ENCODE measurements around the gene SPATA17.
"Not testable (repeated sequence)": the region's sequence is repeated elsewhere in the genome, so short reads cannot be mapped to it uniquely, and the experiment has no call there.

SPATA17 gene

DNA sequence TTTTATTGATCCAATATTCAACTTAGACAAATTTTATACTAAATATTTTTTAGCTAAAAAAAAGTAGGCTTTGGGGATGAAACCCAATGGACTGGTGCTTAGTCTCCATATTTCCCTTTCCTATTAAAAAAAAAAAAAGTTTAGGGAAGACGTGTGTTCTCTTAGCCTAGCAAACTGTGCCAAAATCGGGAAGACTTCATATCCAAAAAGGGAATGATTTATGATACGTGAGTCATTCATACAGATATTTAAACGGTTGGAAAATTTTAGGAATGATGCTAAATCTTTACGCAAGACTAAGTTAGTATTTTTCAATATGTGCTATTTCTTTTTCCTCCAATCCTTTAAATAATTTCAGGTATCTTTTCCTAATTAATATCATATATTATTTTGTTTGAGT, 50.7 kb downstream of the SPATA17 start:
- DNase-seq: no peak

DNA sequence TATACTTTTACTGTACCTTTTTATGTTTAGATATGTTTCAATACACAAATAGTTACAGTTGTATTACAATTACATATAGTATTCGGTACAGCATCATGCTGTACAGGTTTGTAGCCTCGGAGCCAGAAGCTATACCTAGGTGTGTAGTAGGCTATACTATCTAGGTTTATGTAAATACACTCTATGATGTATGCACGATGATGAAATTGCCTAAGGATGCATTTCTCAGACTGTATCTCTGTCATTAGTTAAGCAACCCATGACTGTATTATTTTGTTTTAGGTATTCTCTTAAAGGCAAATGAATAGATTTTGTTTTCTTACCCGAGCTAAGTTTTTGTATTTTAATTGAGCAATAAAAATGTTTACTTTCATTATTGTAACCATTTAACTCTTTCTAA, 56.4 kb downstream of the SPATA17 start:
- DNase-seq: no peak

DNA sequence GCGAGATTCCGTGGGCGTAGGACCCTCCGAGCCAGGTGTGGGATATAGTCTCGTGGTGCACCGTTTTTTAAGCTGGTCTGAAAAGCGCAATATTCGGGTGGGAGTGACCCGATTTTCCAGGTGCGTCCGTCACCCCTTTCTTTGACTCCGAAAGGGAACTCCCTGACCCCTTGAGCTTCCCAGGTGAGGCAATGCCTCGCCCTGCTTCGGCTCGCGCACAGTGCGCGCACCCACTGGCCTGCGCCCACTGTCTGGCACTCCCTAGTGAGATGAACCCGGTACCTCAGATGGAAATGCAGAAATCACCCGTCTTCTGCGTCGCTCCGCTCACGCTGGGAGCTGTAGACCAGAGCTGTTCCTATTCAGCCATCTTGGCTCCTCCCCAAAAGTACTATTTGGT, 65.0 kb downstream of the SPATA17 start:
- DNase-seq: not testable (repeated sequence)

DNA sequence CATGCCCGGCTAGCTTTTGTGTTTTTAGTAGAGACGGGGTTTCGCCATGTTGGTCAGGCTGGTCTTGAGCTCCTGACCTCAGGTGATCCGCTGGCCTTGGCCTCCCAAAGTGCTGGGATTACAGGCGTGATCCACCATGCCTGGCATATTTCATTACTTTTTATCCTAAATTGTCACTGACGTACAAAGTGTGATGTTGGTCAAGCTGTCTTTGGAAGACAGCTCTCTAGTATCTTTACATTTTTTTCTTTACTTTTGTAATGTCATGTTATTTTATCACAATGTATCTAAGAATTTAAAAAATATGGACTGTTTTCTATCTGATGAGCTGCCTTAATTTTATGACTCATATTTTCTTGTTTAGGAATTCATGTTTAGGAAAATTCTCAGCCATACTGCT, 72.2 kb downstream of the SPATA17 start:
- no peak for DNase-seq

DNA sequence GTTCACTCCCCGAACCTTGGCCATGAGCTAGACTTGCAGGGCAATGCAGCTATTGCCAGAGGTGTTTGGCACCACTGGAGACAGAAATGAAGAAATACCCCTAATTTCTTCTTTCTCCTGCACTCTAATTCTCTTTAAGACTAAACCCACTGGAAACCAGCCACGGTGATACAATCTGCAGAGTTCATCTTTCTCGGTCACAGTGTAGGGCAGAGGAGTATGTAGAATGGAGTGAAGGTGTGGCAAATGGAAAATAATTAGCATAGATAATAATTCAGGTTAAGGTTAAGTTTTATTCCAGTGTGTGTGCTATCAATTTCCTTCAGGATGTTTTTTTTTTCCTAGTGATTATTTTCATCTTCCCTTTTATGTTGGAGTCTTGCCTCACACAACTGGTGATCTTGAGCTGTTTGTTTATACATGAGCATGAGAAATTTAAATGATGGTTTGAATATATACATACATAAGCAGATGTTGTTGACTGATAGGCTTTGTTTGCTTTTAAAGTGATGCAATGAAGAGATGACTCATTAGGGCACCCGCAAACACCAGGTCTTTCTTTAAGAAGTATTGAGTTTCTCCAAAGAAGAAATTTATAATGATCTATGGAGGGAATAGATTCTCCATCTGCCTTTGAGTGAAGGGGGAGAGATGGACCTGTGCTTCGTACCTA, 81.9 kb downstream of the SPATA17 start:
- no peak for DNase-seq

DNA sequence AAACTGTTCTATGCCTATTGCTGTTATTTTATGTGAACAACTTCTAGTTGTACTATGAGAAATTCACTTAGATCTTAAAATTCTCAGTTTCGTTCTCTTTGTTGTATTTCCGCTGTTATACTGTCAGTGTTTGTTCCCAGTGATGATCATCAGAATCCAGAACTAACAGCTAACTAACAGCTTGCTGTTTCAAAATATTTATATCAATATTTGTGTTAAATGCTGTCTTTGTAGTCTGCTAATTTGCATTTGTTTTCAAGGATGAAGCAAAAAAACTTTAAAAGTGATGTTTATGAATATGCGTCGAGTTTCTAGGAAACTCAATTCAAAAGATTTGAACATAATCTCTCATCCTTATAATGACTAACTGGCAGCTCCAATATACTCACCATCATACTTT, 84.5 kb downstream of the SPATA17 start:
- DNase-seq: no peak

DNA sequence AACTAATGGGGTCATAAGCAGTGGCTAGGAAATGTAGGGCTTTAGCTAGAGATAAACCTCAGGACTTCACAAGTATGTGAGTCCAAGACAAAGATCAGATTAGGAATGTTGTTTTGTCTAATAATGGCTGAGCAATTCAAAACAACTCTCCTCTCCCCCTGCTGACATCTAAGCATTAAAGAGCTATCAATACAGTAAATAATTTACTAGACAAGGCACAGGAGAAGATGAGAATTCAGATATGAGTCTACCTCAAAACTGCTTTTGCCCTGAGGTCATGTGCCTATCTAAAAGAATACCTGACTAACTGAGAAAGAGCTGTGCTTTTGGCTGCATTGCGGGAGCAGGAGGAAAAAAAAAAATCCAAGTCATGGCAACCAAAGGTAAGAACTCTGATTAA, 86.8 kb downstream of the SPATA17 start:
- no peak for DNase-seq

DNA sequence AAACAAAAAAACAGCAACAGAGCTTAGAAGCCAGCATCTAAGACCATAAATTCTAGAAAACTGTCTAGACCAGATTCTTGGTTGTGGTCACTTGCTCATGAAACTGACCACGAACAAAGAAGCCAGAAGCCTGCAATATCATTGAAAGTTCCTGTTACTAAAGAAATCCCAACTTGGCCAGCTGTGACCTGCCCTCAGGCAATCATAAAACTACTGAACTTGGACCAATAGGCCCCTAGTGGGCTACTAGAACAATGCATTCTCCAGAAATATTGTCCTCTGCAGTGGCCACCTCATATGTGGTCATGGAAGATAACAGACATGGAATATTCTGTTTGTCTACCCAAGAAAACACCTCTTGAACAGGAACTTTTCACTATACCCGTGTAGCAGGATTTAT, 87.7 kb downstream of the SPATA17 start:
- DNase-seq: no peak

DNA sequence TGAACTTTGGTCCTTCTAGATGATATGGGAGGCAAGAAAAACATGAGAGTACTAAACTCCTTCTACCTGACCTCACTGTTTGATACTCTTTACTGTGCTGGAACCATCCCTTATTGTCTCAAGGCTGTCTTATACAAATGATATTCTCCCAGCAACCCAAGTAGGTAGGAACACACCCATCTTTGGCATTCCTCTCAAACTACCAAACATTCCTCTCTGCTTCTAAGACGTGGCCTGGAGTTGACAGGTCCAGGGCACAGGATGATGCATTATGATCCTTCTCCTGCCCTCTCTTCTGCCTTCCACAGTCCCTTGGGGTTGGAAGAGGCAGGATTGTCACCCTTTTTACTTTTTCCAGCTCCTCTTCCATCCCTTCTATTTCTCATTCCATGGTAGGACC, 90.5 kb downstream of the SPATA17 start:
- no peak for DNase-seq

DNA sequence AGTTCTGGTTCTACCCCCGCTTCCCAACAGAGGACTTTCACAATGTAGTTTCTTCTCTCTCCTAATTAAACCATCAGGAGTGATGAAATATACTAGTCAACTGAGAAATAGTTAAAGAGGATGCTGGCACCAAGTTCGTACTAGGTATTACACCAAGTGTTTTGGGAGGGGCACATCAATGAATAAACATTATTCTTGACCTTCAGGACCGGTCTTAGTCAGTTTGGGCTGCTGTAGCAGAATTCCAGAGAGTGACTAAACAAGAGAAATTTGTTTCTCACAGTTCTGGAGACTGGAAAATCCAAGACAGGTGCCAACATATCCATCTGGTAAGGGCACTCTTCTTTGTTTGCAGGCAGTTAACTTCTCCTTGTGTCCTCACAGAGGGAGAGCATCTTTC, 103.8 kb downstream of the SPATA17 start:
- no peak for DNase-seq

DNA sequence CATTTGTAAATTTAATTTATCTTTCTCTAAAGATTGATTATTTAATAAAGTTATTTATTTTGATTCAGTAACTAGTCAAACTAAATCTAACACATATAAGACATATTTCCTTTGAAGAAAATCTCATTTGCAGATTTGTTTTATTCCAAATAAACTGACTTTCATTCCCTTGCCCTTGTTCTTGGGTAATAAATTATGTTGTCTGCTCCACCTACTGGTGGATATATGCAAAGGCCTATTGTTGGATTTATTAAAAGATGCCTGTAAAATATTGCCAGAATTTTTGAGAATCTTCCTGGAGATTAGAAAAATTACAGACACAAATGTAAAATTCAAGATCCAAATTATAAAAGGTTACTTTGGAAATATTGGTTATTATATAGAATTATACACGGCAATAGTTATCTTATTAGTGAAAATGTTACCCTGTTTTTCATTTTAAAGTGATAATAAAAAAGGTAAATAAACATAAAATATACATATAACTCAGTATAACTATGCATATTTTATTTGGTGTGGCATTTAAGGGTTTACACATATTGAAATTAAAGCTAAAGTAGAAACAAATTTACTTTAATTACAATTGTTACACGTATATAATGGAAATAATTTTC, 116.1 kb downstream of the SPATA17 start:
- DNase-seq: no peak

DNA sequence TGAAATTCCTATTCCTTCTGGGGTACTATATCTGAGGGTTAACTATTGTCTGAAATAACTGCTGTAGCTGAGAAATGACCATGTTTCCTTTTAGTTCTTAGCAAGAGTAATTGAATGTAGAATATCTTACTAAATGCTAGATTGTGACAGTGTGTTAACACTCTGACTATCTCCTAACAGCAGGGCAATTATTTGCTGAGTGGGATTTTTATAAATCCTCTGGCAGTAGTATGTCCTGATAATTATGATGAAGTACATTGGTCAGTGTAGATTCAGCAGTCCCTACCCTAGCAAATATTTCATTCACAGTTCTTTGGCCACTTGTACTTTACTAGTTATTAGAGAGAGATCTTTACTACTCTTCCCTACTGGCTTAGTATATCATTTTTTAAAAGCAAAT, 138.6 kb downstream of the SPATA17 start:
- DNase-seq: no peak

DNA sequence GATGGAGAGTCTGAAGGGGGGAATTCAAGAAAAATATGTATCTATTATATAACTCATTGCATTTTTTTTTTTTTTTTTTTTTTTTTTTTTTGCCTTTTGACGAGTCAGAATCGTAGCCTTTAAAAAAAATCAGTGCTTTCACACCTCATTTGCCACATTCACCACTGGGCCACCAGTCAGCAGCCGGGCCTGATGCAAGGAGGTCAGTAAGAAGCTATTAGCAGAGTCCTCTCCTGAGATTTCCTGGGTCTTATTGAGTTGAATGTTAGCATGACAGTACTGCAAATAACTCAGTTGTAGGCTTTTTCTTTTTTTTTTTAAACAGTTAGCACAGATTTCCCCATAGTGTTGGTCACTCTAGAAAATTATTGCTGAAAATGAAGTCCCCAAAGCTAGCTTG, 139.8 kb downstream of the SPATA17 start:
- DNase-seq: no peak

DNA sequence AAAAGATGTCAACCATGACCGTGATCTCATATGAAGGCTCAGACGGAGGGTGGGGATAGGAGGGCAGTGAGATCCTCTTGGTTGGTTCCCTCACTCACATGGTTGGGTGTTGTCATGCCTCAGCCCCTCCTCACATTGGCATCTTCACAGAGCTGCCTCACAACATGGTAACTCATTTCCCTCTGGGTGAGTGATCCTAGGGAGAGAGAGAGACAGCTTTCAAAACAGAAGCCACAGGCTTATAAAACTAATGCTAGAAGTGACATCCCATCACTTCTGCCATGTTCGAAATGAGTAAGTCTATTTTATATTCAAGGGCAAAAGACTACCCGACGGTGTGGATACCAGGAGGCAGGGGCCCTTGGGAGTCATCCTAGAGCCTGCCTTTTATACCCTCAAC, 145.5 kb downstream of the SPATA17 start:
- no peak for DNase-seq

DNA sequence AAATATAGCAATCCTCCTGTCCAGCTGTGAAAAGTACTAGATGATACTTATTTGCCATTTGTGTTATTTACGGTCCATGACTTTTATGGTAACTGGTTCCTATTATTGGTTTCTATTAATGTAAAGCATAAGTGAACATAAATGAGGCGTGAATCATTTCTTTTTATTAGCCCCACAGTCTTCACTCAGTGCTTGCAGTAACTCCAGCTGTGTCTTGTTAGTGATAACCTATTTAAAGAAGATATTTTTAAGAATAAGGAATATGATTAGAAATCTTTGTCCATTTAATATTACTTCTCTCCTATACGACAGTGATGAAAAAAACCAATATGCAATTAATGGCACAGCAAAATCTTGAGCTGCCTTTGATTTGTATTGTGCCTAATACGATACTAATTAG, 149.9 kb downstream of the SPATA17 start:
- DNase-seq: no peak

DNA sequence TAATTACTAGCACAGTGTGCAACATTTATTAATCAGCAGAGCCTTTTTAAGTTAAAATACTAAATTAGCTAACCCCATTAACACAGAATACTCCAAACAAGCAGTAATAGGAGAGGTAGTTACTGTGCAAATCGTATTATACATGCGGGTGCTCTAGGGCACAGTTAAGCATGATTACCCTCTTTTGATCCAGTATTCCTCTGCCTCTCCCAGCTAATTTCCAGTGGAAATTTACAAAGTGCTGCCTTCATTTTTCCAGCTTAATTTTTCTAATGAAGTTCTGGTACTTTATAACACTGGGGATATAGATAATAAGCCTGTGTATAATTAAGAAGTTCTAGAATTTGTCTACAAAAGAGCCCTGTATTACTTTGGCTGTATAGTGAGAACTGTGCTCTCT, 159.9 kb downstream of the SPATA17 start:
- no peak for DNase-seq

DNA sequence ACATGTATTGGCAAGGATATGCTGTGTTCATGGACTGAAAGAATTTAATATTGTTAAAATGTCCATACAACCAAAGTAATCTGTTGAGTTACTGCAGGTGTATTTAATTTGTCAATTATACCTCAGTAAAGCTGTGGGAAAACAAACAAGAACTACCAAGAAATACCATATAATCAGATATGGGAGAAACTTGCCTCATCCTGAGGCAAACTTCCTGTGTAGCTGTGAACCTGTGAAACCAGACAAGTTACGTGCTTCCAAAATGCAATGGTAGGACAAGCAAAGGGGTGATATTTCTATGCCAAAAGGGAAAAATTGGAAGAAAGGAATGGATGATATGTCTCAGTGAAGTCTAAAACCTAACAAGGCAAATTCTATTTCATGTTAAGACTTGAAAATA, 174.6 kb downstream of the SPATA17 start:
- no peak for DNase-seq

DNA sequence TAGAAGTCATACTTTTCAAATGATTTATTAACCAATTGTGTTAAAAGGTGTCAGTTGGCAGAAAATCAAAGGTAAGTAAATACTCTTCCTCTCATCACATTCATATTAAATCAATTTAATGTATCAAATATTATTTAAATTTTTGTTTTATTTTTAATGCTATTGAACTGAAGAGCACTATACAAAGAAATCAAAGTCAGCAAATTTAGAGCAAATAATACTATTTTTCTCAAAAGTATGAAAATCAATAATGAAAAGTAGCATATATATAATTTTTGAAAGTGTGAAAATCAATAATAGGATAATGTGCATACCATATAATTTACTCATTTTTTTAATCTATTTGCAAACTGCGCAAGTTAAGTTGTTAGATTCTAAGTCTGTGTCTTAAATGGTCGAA, 181.0 kb downstream of the SPATA17 start:
- no peak for DNase-seq

DNA sequence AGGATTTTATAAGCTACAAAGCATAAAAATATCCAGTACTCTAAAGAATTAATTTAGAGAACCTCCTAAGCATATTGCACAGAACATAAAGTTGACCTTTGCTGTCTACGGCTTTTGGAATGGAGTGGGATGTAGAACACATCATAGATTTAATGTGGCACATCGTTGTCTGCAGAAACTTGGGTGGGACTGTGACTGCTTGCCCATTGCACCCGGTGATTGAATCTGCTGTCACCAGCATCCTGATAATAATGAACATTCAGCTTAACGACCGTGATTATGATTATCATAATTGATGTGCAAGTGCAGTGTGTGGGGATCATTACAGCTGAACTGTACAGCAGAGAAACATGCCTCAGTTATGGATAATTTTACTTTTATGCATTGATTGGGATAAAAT, 181.9 kb downstream of the SPATA17 start:
- no peak for DNase-seq

DNA sequence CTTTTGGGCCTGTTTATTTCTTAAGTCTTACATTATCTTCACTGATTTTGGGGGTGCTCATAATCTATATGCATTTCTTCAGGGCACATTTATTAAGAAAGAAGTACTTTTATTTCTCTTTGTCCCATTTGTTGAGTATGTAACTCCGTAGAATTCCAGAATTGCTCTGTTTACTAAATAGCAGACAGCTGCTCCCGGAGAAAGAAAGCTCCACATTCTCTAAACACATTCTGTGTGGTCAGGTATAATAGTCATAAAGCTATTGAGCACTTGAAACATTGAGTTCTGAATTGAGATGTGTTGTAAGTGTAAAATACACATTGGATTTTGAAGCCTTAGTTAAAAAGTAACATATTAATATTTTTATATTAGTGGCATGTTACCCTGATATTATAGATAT, 206.5 kb downstream of the SPATA17 start:
- no peak for DNase-seq

DNA sequence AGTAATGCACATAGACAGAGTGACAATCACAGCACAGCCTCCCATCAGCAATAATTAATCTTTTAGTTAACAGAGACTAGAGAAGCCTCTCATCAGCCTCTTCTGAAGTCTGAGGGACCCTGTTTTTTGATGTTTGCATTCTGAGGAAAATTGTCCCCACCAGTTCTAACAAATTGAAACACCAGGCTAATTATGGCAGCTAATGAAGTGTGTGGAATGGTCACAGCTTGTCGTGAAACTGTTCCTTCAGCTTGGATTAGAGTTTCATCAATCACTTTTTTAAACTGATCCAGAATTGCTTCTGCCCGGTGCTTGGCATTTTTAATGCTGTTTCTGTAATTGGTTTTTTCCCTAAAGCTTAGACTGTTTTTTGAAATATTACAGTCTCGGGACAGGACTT, 208.0 kb downstream of the SPATA17 start:
- no peak for DNase-seq

DNA sequence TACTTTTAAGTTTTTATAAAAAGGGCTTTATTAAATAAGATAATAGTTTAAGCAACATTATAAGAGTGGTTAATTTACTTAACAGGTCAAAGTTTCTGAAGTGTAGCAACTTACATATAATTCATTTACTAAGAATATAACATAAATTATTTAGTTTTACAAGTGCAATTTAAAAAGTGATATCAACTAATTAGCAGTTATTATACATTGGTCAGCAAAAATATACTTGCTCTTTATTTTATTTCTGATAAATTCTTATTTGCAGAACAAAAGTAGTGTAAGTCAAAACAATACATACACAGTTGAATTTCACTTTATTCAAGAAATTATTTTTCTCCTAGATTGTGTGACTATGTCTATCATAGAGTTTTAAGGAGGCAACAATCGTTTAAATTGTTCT, 215.6 kb downstream of the SPATA17 start:
- DNase-seq: no peak

DNA sequence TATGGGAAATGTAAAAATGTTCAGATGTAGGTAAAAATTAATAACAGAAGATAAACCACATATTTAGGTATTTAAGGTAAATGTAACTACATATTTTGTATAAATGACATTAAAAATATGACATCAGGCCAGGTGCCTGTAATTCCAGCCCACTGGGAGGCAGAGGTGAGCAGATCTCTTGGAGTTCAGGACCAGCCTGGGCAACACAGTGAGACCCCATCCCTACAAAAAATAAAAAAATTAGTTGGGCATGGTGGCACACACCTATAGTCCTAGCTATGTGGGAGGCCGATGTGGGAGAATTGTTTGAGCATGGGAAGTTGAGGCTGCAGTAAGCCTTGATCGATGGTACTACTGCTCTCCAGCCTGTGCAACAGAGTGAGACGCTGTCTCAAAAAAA, 216.5 kb downstream of the SPATA17 start:
- no peak for DNase-seq

DNA sequence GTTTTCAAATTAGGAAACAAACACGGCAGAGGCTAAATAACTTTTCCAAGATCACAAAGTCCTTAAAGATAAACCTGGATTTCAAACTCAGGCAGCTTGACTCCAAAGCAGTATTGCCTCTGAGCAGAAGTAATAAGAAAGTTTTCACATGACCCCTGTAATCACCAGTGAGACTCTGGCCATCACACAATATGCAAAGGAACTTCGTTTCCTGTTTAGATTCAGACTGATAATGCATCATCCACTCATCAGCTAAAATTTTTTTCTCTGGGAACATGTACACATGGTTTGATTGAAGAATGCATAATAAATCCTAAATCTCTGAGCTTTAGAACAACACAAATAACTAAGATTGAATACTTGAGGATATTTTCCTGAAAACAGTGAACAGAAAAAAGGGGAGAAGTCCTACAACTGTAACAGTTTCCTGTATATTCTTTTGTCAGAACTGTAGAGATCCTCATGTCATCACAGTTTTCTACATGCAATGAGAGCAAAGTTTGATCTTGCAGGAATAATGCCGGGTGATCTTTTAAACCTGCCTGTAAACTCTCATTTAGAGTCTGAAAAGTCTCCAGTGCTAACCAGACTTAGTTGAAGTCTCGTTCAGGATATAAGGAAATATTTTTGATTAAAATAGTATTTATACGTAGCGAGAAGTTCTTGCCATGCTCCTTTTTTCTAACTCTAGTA, 225.3 kb downstream of the SPATA17 start:
- no peak for DNase-seq

DNA sequence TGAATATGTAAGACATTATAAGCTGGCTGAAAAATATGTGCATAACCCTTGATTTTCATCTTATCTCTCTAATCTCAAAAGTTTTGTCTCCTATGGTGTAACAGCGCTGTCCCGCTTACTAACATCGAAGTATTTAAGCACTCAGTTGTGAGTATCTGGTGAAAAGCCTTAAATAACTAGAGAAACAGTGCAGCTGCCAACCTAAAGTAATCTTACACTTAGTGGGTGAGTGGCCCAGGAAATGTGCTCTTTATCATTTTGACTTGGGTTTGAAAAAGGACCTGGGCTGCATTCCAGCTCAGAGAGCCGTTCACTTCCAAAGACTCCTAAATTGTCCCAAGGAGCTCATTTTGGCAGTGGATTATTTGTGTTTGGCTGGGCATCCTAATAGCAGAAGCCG, 225.9 kb downstream of the SPATA17 start:
- no peak for DNase-seq

Data from activated CD4-positive, alpha-beta T cell treated with anti-CD3 and anti-CD28 coated beads, Interleukin-2, amount 50 U/mL, for 1 hour (primary cell).